H1 (cell line): Measurements from ENCODE around the gene PCDHGA1. TPM values are rescaled to one million over a fixed set of nuclear protein-coding genes. Genes with fewer than 3 reads are reported as not detected.

ENCODE experiments used
- CTCF ChIA-PET: fragments of 300-600 bp; sonication (Branson Sonifier 250); formaldehyde crosslinking; loops from one replicate; lab custom pipeline; 2021; ENCODE audit not compliant: partially characterized antibody; lab: Charles Lee
- POLR2A ChIA-PET: fragments of 300-600 bp; sonication (Branson Sonifier 250); formaldehyde crosslinking; loops from one replicate; lab custom pipeline; 2021; ENCODE audit warnings: inconsistent platforms; ENCODE audit not compliant: partially characterized antibody; lab: Charles Lee
- DNase-seq, 2 experiments: peaks; one replicate each; pipeline versions ENCODE4 v3.0.0 to v3.0.0-alpha.2; 2010 to 2022; ENCODE audit warnings: low spot score in 2 of 2, low read depth in 1 of 2, mixed read lengths in 1 of 2
- FAIRE-seq: peaks from 2 replicates; lab custom pipeline; 2011; peaks lifted over from hg19 to GRCh38; lab: Jason Lieb, UNC
- H2AFZ ChIP-seq: 2 replicates; pipeline ENCODE4 v1.8.1; 2012; ENCODE audit warnings: low read length, inconsistent platforms
- H2AK5ac ChIP-seq: 2 replicates; pipeline ENCODE4 v1.6.1; 2013; ENCODE audit warnings: low read depth, low read length
- H2BK120ac ChIP-seq: replicated peaks from 2 replicates; pipeline ENCODE3; 2013; ENCODE audit warnings: low read depth, low read length, inconsistent platforms
- H2BK12ac ChIP-seq: 2 replicates; pipeline ENCODE4 v1.6.1; 2013; ENCODE audit warnings: low read depth, low read length
- H2BK15ac ChIP-seq: 2 replicates; pipeline ENCODE4 v1.6.1; 2013; ENCODE audit warnings: low read length
- H2BK20ac ChIP-seq: 2 replicates; pipeline ENCODE4 v1.6.1; 2013; ENCODE audit warnings: low read length
- H2BK5ac ChIP-seq: 2 replicates; pipeline ENCODE4 v1.6.1; 2013; ENCODE audit warnings: low read depth, low read length
- H3K14ac ChIP-seq: 2 replicates; pipeline ENCODE4 v1.6.1; 2013; ENCODE audit warnings: inconsistent platforms; ENCODE audit not compliant: insufficient read length
- H3K18ac ChIP-seq: 2 replicates; pipeline ENCODE4 v1.6.1; 2013; ENCODE audit warnings: low read length; ENCODE audit errors: extremely low read depth
- H3K23ac ChIP-seq: 2 replicates; pipeline ENCODE4 v1.6.1; 2013; ENCODE audit warnings: inconsistent platforms; ENCODE audit not compliant: insufficient read length
- H3K23me2 ChIP-seq: 2 replicates; pipeline ENCODE4 v1.6.1; 2013; ENCODE audit warnings: low read depth, low read length
- H3K27ac ChIP-seq: 2 replicates; pipeline ENCODE4 v1.6.1; 2011; ENCODE audit warnings: low read depth, low read length, inconsistent platforms
- H3K27me3 ChIP-seq, 4 experiments: replicated peaks in 1 of 4; 1 replicate in 1 of 4; 2 replicates in 3 of 4; pipeline versions ENCODE4 v1.6.1 to v1.8.1; 2011 to 2013; ENCODE audit warnings: low read length in 3 of 4, mild to moderate bottlenecking in 3 of 4, inconsistent platforms in 2 of 4, mixed read lengths in 2 of 4, moderate library complexity in 1 of 4; ENCODE audit not compliant: control insufficient read depth in 3 of 4, insufficient read depth in 3 of 4; ENCODE audit errors: extremely low read depth in 1 of 4
- H3K36me3 ChIP-seq, 4 experiments: 2 replicates each; pipeline versions ENCODE4 v1.6.1 to v1.8.1; 2011 to 2013; ENCODE audit warnings: mild to moderate bottlenecking in 4 of 4, low read length in 3 of 4, moderate library complexity in 2 of 4, control low read depth in 1 of 4, inconsistent platforms in 1 of 4; ENCODE audit not compliant: insufficient read depth in 4 of 4, control insufficient read depth in 2 of 4
- H3K4ac ChIP-seq: replicated peaks from 2 replicates; pipeline ENCODE3; 2013; ENCODE audit warnings: low read length, low read depth, mixed read lengths, inconsistent platforms; ENCODE audit not compliant: insufficient read length
- H3K4me1 ChIP-seq, 4 experiments: replicated peaks in 1 of 4; 1 replicate in 1 of 4; 2 replicates in 3 of 4; pipeline versions ENCODE4 v1.6.1 to v1.8.1; 2011 to 2013; ENCODE audit warnings: low read length in 3 of 4, inconsistent platforms in 2 of 4, mixed read lengths in 1 of 4; ENCODE audit not compliant: insufficient read depth in 4 of 4, control insufficient read depth in 3 of 4
- H3K4me2 ChIP-seq, 2 experiments: 2 replicates each; pipeline versions ENCODE4 v1.6.1 to v1.8.1; 2011 to 2013; ENCODE audit warnings: low read depth in 2 of 2, low read length in 2 of 2, control low read depth in 1 of 2, inconsistent platforms in 1 of 2, mild to moderate bottlenecking in 1 of 2; ENCODE audit not compliant: insufficient read depth in 1 of 2
- H3K4me3 ChIP-seq, 4 experiments: fragments of 200-600, 300-600 bp in 1 of 4; sonication (generic), shearing (Covaris generic), sonication (Bioruptor Twin) in 1 of 4; 2 replicates each; pipeline versions ENCODE4 v1.5.1 to v1.8.1; 2011 to 2016; ENCODE audit warnings: low read length in 4 of 4, low read depth in 3 of 4, control low read depth in 2 of 4, inconsistent platforms in 2 of 4, mild to moderate bottlenecking in 2 of 4, mixed read lengths in 1 of 4, moderate library complexity in 1 of 4; ENCODE audit not compliant: insufficient read depth in 2 of 4; ENCODE audit errors: extremely low read depth in 1 of 4
- H3K56ac ChIP-seq: replicated peaks from 2 replicates; pipeline ENCODE3; 2013; ENCODE audit warnings: low read depth, mild to moderate bottlenecking, mixed read lengths, low read length, inconsistent platforms; ENCODE audit not compliant: insufficient read length
- H3K79me1 ChIP-seq: 2 replicates; pipeline ENCODE4 v1.6.1; 2013; ENCODE audit warnings: low read depth, low read length, control low read depth
- H3K79me2 ChIP-seq, 2 experiments: 2 replicates each; pipeline versions ENCODE4 v1.6.1 to v1.8.1; 2012 to 2013; ENCODE audit warnings: low read length in 2 of 2, mild to moderate bottlenecking in 2 of 2, inconsistent platforms in 1 of 2; ENCODE audit not compliant: insufficient read depth in 2 of 2, control insufficient read depth in 1 of 2
- H3K9ac ChIP-seq, 4 experiments: replicated peaks in 1 of 4; 1 replicate in 1 of 4; 2 replicates in 3 of 4; pipeline versions ENCODE4 v1.6.1 to v1.8.1; 2011 to 2013; ENCODE audit warnings: low read depth in 3 of 4, low read length in 3 of 4, control low read depth in 2 of 4, mild to moderate bottlenecking in 2 of 4, moderate library complexity in 2 of 4, inconsistent platforms in 1 of 4; ENCODE audit errors: extremely low read depth in 1 of 4
- H3K9me3 ChIP-seq, 2 experiments: 2 replicates each; pipeline versions ENCODE4 v1.6.1 to v1.8.1; 2012 to 2013; ENCODE audit warnings: mild to moderate bottlenecking in 2 of 2, moderate library complexity in 2 of 2, control low read depth in 1 of 2, inconsistent platforms in 1 of 2, low read depth in 1 of 2, low read length in 1 of 2, mixed read lengths in 1 of 2; ENCODE audit not compliant: insufficient read depth in 2 of 2
- H4K20me1 ChIP-seq, 2 experiments: replicated peaks in 1 of 2; 2 replicates each; pipeline versions ENCODE3 to v1.8.1; 2011 to 2013; ENCODE audit warnings: inconsistent platforms in 2 of 2, low read length in 2 of 2, mild to moderate bottlenecking in 1 of 2; ENCODE audit not compliant: insufficient read depth in 2 of 2, control insufficient read depth in 1 of 2
- H4K5ac ChIP-seq: 2 replicates; pipeline ENCODE4 v1.6.1; 2013; ENCODE audit warnings: low read length, low read depth, mixed read lengths, inconsistent platforms; ENCODE audit not compliant: insufficient read length
- H4K8ac ChIP-seq: 2 replicates; pipeline ENCODE4 v1.8.0; 2013; ENCODE audit warnings: mild to moderate bottlenecking, moderate library complexity, low read length, inconsistent platforms; ENCODE audit not compliant: insufficient read depth; ENCODE audit errors: extremely low read depth
- H4K91ac ChIP-seq: replicated peaks from 2 replicates; pipeline ENCODE3; 2013; ENCODE audit warnings: low read length, mixed read lengths, inconsistent platforms; ENCODE audit not compliant: insufficient read length
- BCL11A ChIP-seq, 2 experiments: IDR thresholded peaks; one replicate each; pipeline ENCODE4 v1.6.1; 2011; ENCODE audit warnings: low read depth in 2 of 2, low read length in 2 of 2, mild to moderate bottlenecking in 2 of 2
- POU5F1 ChIP-seq: IDR thresholded peaks from 2 replicates; pipeline ENCODE4 v1.6.1; 2011; ENCODE audit warnings: low read depth, mild to moderate bottlenecking, low read length, moderate library complexity
- RAD21 ChIP-seq, 2 experiments: IDR thresholded peaks in 1 of 2; conservative IDR thresholded peaks in 1 of 2; 2 replicates each; pipeline ENCODE4 v1.6.1; 2011; ENCODE audit warnings: low read depth in 2 of 2, low read length in 2 of 2, improper control_type of control experiment in 1 of 2, inconsistent platforms in 1 of 2, mild to moderate bottlenecking in 1 of 2, moderate library complexity in 1 of 2
- SRF ChIP-seq: IDR thresholded peaks from 2 replicates; pipeline ENCODE4 v1.6.1; 2011; ENCODE audit warnings: mild to moderate bottlenecking, low read depth, low read length, moderate library complexity
- WGBS, 2 experiments: shearing (Covaris generic) in 1 of 2; methylation state at CpG; one replicate each; pipeline versions ENCODE4 v1.1.6 to v1.1.7; 2013 to 2015; ENCODE audit warnings: low lambda C conversion rate in 2 of 2, mixed read lengths in 2 of 2, inconsistent platforms in 1 of 2, low coverage in 1 of 2, missing lambda C conversion rate in 1 of 2; ENCODE audit not compliant: insufficient replicate concordance in 2 of 2, insufficient coverage in 1 of 2, insufficient read length in 1 of 2; ENCODE audit errors: extremely low coverage in 1 of 2, missing lambda C conversion rate in 1 of 2; 5-methylcytosine and 5-hydroxymethylcytosine counted together
- polyA plus RNA-seq, 7 experiments: library from polyadenylated mRNA; depleted of rRNA in 3 of 7; stranded (reverse) in 5 of 7; unstranded in 2 of 7; fragments of >200 nt in 5 of 7; fragments of 200-250 nt in 2 of 7; gene quantifications; 1 replicate in 5 of 7; 2 replicates in 1 of 7; 4 replicates in 1 of 7; pipeline versions ENCODE4 v1.2.1 to v1.2.3, GENCODE V29; 2011 to 2013; ENCODE audit warnings: missing spikeins in 2 of 7, mixed read lengths in 2 of 7
- total RNA-seq: library from RNA; stranded (reverse); fragmentation: NEBNext Ultra II Directional; extraction: Animal tissue kit (Norgen Biotek cat#: 25700); gene quantifications from 2 replicates; pipeline ENCODE4 v1.2.1, GENCODE V29; 2021

PCDHGA1 gene
- total and polyA plus RNA-seq, 2 of the 8 experiments (the other 6 are each of a cell fraction or from before 2014, with no cell fraction given) = 0.57 to 0.89 TPM

DNA sequence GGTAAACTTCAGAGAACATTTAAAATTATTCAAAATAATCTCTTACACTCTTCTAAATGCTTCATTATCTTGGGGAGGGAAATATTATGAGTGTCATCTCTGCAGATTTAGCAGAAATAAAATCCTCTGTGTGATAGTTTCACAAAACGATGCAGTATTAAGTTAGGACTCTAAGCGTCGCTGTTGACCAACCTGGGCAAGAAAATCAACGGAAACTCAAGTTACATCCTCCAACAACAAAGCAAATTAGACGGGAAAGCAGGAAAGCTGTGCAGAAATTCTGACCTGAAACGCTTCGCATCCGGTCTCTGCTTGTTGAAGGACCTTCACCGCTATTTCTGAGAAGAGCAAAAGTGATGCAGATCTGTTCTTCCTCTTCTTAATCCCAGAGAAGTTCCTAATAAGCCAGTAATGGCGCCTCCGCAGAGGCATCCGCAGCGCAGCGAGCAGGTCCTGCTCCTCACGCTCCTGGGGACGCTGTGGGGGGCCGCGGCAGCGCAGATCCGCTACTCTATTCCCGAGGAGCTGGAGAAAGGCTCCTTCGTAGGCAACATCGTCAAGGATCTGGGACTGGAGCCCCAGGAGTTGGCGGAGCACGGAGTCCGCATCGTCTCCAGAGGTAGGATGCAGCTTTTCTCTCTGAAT is 43.5 kb downstream of the PCDHGA1 start, which contains the start of gene PCDHGA6:
Gene PCDHGA6, plus strand, starts transcription at position 219 of the 645 bp plus-strand sequence. Its CDS starts 193 bp downstream, at position 412.
- peaks cover 36 to 51% of the 10 kb centered on the region in 2 experiments; a peak in 3 of 4 replicates for H3K9me3 ChIP-seq
- no peak within 1 kb of the TSS for H2AFZ ChIP-seq

More for the DNA sequence above, 43.5 kb downstream of the PCDHGA1 start, which contains the start of gene PCDHGA6:
- no peak for FAIRE-seq
- H2BK20ac ChIP-seq = no peak within 1 kb of the TSS
- no peak within 1 kb of the TSS for H3K4me3 ChIP-seq
- ChIA-PET CTCF (interaction anchor here (0.8 to 2.9 kb wide), 14 partner anchors 9 to 184 kb away, joined by 3 to 11 read pairs (median 4); partner anchors contain the start of genes PCDHGA10, PCDHGA5, PCDHGB2 and PCDHGB4), POLR2A (interaction anchor here (1.3 kb wide), 1 partner anchor 17 kb away, joined by 3 read pairs; no protein-coding TSS in a partner anchor)
- no peaks in the 10 kb centered on the region for H3K4me1 ChIP-seq
- no peaks in the 10 kb centered on the region for H3K79me1 ChIP-seq
- WGBS, 2 experiments = 96% methylated on average over 27 of the region's 27 CpGs; no CpG with 5 or more reads in 1 of the 2 experiments
- no peak within 1 kb of the TSS for H4K91ac ChIP-seq
- no peaks in the 10 kb centered on the region for H4K20me1 ChIP-seq
- H3K9ac ChIP-seq = no peak within 1 kb of the TSS
- H4K8ac ChIP-seq = no peak within 1 kb of the TSS
- H4K5ac ChIP-seq = no peak within 1 kb of the TSS
- H2BK15ac ChIP-seq = no peak within 1 kb of the TSS
- TF ChIP-seq RAD21 (IDR thresholded peaks at IDR 0.05 in 1 of 2, conservative IDR thresholded peaks at IDR 0.05 in 1 of 2; ENCODE audit: low read depth in 2 of 2, low read length in 2 of 2) = 0 out of 4 replicates have a peak, but pooled peaks of 1 of the 2 experiments have one; percentile 9
- no peak for TF ChIP-seq SRF
- TF ChIP-seq POU5F1 = no peak
- no peak for TF ChIP-seq BCL11A (IDR thresholded peaks at IDR 0.05; ENCODE audit: low read depth in 2 of 2, low read length in 2 of 2)
- H2BK120ac ChIP-seq = no peak within 1 kb of the TSS
- H3K14ac ChIP-seq = no peak within 1 kb of the TSS
- no peak within 1 kb of the TSS for H3K23ac ChIP-seq
- H2BK12ac ChIP-seq = no peak within 1 kb of the TSS
- peaks cover 0 to 3% (median 0%) of the 10 kb centered on the region in 4 experiments; a peak in 2 of 8 replicates for H3K36me3 ChIP-seq
- H3K4ac ChIP-seq = no peak within 1 kb of the TSS
- no peaks in the 10 kb centered on the region for H3K23me2 ChIP-seq
- no peaks in the 10 kb centered on the region for H3K79me2 ChIP-seq
- H2BK5ac ChIP-seq = no peak within 1 kb of the TSS
- no peak within 1 kb of the TSS for H3K4me2 ChIP-seq
- H3K56ac ChIP-seq = no peak within 1 kb of the TSS
- DNase-seq = no peak
- no peak within 1 kb of the TSS for H3K27ac ChIP-seq
- no peaks in the 10 kb centered on the region for H3K27me3 ChIP-seq
- no peak within 1 kb of the TSS for H2AK5ac ChIP-seq
- no peak within 1 kb of the TSS for H3K18ac ChIP-seq
